Panc1 (cell line): ENCODE data around the gene AEN. TPM values are rescaled to one million over a fixed set of nuclear protein-coding genes. Genes with fewer than 3 reads are reported as not detected.

Experiments
- ATAC-seq: fragments of 200-7000 bp; cut with Tn5 transposase; 2 replicates; pipeline ENCODE4 v1.9.1; 2020; ENCODE audit warnings: mild to moderate bottlenecking, moderate library complexity
- BruUV-seq: library from RNA; stranded (reverse); fragments of 400-500 nt; replicated peaks from 2 replicates; lab custom pipeline; 2021; lab: Mats Ljungman, UMichigan
- CTCF ChIA-PET: fragments of 300-600 bp; sonication (Branson Sonifier 250); formaldehyde crosslinking; loops from one replicate; lab custom pipeline; 2022; ENCODE audit warnings: antibody characterized with exemption; lab: Charles Lee
- POLR2A ChIA-PET: fragments of 300-600 bp; sonication (Branson Sonifier 250); formaldehyde crosslinking; loops from one replicate; lab custom pipeline; 2022; ENCODE audit warnings: antibody characterized with exemption; lab: Charles Lee
- DNase-seq: peaks from one replicate; pipeline ENCODE4 v3.0.0-alpha.2; 2010; ENCODE audit warnings: low read depth, low spot score
- H3K27ac ChIP-seq: 2 replicates; pipeline ENCODE4 v1.5.1; 2011; ENCODE audit warnings: mild to moderate bottlenecking, low read length, inconsistent platforms
- H3K27me3 ChIP-seq: fragments of 200-500 bp; sonication (Bioruptor generic); 2 replicates; pipeline ENCODE4 v1.6.0; 2014; ENCODE audit warnings: low read length, inconsistent platforms; ENCODE audit not compliant: control insufficient read depth, insufficient read depth
- H3K36me3 ChIP-seq: fragments of 200-500 bp; sonication (Bioruptor generic); 2 replicates; pipeline ENCODE4 v1.5.1; 2014; ENCODE audit warnings: inconsistent platforms, mild to moderate bottlenecking, low read length, moderate library complexity; ENCODE audit not compliant: control insufficient read depth, insufficient read depth
- H3K4me1 ChIP-seq: 2 replicates; pipeline ENCODE4 v1.5.1; 2011; ENCODE audit warnings: inconsistent platforms, mild to moderate bottlenecking, low read length, moderate library complexity; ENCODE audit not compliant: control insufficient read depth, insufficient read depth
- H3K4me3 ChIP-seq, 2 experiments: 2 replicates each; pipeline ENCODE4 v1.5.1; 2011 to 2012; ENCODE audit warnings: low read depth in 2 of 2, low read length in 2 of 2, mild to moderate bottlenecking in 2 of 2, inconsistent platforms in 1 of 2, moderate library complexity in 1 of 2
- H3K9me3 ChIP-seq: fragments of 200-500 bp; sonication (Bioruptor generic); 2 replicates; pipeline ENCODE4 v1.5.1; 2014; ENCODE audit warnings: low read depth, mild to moderate bottlenecking, inconsistent platforms, low read length, moderate library complexity; ENCODE audit not compliant: control insufficient read depth, insufficient read depth
- CTCF ChIP-seq: fragments of 450-650 bp; IDR thresholded peaks from 2 replicates; pipeline ENCODE4 v1.5.1; 2017; ENCODE audit warnings: mild to moderate bottlenecking
- POLR2AphosphoS5 ChIP-seq: IDR thresholded peaks from 2 replicates; pipeline ENCODE4 v1.6.1; 2012; ENCODE audit warnings: mild to moderate bottlenecking, low read depth, low read length, moderate library complexity
- REST ChIP-seq, 2 experiments: IDR thresholded peaks; 2 replicates each; pipeline ENCODE4 v1.6.1; 2011 to 2012; ENCODE audit warnings: low read depth in 2 of 2, control low read depth in 1 of 2, low read length in 1 of 2, mild to moderate bottlenecking in 1 of 2, moderate library complexity in 1 of 2; ENCODE audit not compliant: insufficient read depth in 1 of 2
- SIN3A ChIP-seq: IDR thresholded peaks from 2 replicates; pipeline ENCODE4 v1.6.1; 2012; ENCODE audit warnings: low read depth, mild to moderate bottlenecking, low read length, moderate library complexity, borderline replicate concordance; ENCODE audit not compliant: insufficient read depth
- TCF7L2 ChIP-seq: IDR thresholded peaks from 2 replicates; pipeline ENCODE4 v1.6.1; 2011; ENCODE audit warnings: mild to moderate bottlenecking, low read depth, low read length, inconsistent platforms
- in situ Hi-C: cut with HindIII; loops from 2 replicates; pipeline ENCODE4 v1.10.0; 2016; ENCODE audit warnings: low sequenced_read_pairs, low pct_unique_long_range_greater_than_20kb
- intact Hi-C: fragments of 100-400 bp; cut with micrococcal nuclease; formaldehyde crosslinking; loops from one replicate; pipeline ENCODE4 v1.10.0; 2022; ENCODE audit not compliant: unreplicated experiment
- total RNA-seq: library from RNA; stranded (reverse); gene quantifications from one replicate; pipeline ENCODE4 v1.2.1, GENCODE V29; 2021; ENCODE audit not compliant: unreplicated experiment

AEN gene
- total RNA-seq, 1 experiment from 2014 or later: 38.7 TPM

GRCh38 chr15:88623061-88623460 is 1.9 kb downstream of the AEN start:
- POLR2A ChIA-PET: no interaction called here
- H3K4me1 ChIP-seq: peaks cover 20% of the 10 kb centered on the region

GRCh38 chr15:88623632-88624031 is 2.5 kb downstream of the AEN start:
- DNase-seq (no peak), ATAC-seq (no peak)
- Histone ChIP-seq H3K27ac (peak overlapping the region; percentile 95), H3K9me3 (no peaks in the 10 kb centered on the region), H3K36me3 (peaks cover 21% of the 10 kb centered on the region), H3K4me1 (peaks cover 20% of the 10 kb centered on the region), H3K4me3 (peak overlapping the region in 1 of 2 experiments; percentile 95; a peak in 2 of 4 replicates), H3K27me3 (no peaks in the 10 kb centered on the region)
- intact Hi-C loops: no loop called here
- CTCF ChIA-PET: interaction anchor here (0.8 kb wide), 1 partner anchor 9 kb away, joined by 3 read pairs; no protein-coding TSS in a partner anchor
- BruUV-seq: no TSS peak
- TF ChIP-seq CTCF: no peak
- no peak for TF ChIP-seq REST (IDR thresholded peaks at IDR 0.05; ENCODE audit: insufficient read depth in 1 of 2, low read depth in 2 of 2, low read length in 1 of 2)
- TF ChIP-seq TCF7L2: no peak
- TF ChIP-seq SIN3A: no peak
- TF ChIP-seq POLR2AphosphoS5: no peak
- POLR2A ChIA-PET: no interaction called here
- in situ Hi-C loops: no loop called here

More at GRCh38 chr15:88623061-88623460, 1.9 kb downstream of the AEN start:
- intact Hi-C loops (no loop called here), in situ Hi-C loops (no loop called here)
- Histone ChIP-seq H3K4me3 (peak overlapping the region; percentile 95), H3K9me3 (no peaks in the 10 kb centered on the region), H3K27ac (peak overlapping the region; percentile 95), H3K27me3 (no peaks in the 10 kb centered on the region), H3K36me3 (peaks cover 21% of the 10 kb centered on the region)
- peak; percentile 31; the same call in 1 of the 2 replicates for ATAC-seq
- no TSS peak for BruUV-seq
- CTCF ChIA-PET: no interaction called here
- DNase-seq: peak; percentile 82
- TF ChIP-seq SIN3A (no peak), TCF7L2 (no peak), CTCF (no peak), POLR2AphosphoS5 (no peak), REST (IDR thresholded peaks at IDR 0.05; ENCODE audit: insufficient read depth in 1 of 2, low read depth in 2 of 2, low read length in 1 of 2) (no peak)
